Skeletal muscle tissue (tissue), 4 donors: ENCODE data around the gene POLR3E. TPM values are rescaled to one million over a fixed set of nuclear protein-coding genes. Genes with fewer than 3 reads are reported as not detected.

Experiments used
- H3K27ac ChIP-seq: one replicate; pipeline ENCODE4 v1.7.0; 2013; ENCODE audit warnings: mild to moderate bottlenecking, low read depth, low read length, inconsistent platforms
- H3K27me3 ChIP-seq, 3 donors: one replicate each; pipeline ENCODE4 v1.7.0; 2013; ENCODE audit warnings: low read length in 3 of 3; ENCODE audit not compliant: control insufficient read depth in 3 of 3, insufficient read depth in 3 of 3
- H3K36me3 ChIP-seq, 3 donors: one replicate each; pipeline ENCODE4 v1.7.0; 2013; ENCODE audit warnings: low read length in 3 of 3; ENCODE audit not compliant: control insufficient read depth in 3 of 3, insufficient read depth in 3 of 3
- H3K4me1 ChIP-seq, 3 donors: one replicate each; pipeline ENCODE4 v1.7.0; 2013; ENCODE audit warnings: low read length in 3 of 3, mild to moderate bottlenecking in 3 of 3; ENCODE audit not compliant: control insufficient read depth in 3 of 3, insufficient read depth in 3 of 3
- H3K4me3 ChIP-seq, 3 donors: one replicate each; pipeline ENCODE4 v1.7.0; 2013; ENCODE audit warnings: low read length in 3 of 3
- H3K9ac ChIP-seq, 3 donors: one replicate each; pipeline ENCODE4 v1.7.0; 2013; ENCODE audit warnings: low read length in 3 of 3, mild to moderate bottlenecking in 3 of 3, moderate library complexity in 2 of 3, low read depth in 1 of 3
- H3K9me3 ChIP-seq, 3 donors: one replicate each; pipeline ENCODE4 v1.7.0; 2013; ENCODE audit warnings: low read length in 3 of 3; ENCODE audit not compliant: control insufficient read depth in 3 of 3
- total RNA-seq: library from RNA; depleted of rRNA; stranded (reverse); fragments of >200 nt; gene quantifications from one replicate; pipeline ENCODE4 v1.2.3, GENCODE V29; 2014
- donor health status: Osteomylitis.

The POLR3E gene
- total RNA-seq, 1 donor from 2014 or later, result 22.4 TPM

- no peaks in the 10 kb centered on the region for H3K9me3 ChIP-seq
- H3K36me3 ChIP-seq, result peaks cover 45 to 55% (median 53%) of the 10 kb centered on the region in 3 donors
- no peaks in the 10 kb centered on the region for H3K27me3 ChIP-seq
- H3K4me1 ChIP-seq, result peaks cover 7 to 14% (median 11%) of the 10 kb centered on the region in 3 donors
- H3K27ac ChIP-seq, result no peak overlapping the region
- H3K4me3 ChIP-seq, result no peak overlapping the region
- no peak overlapping the region for H3K9ac ChIP-seq
Measured at GRCh38 chr16:22315979-22316378, 18.8 kb downstream of the POLR3E start.

DNA sequence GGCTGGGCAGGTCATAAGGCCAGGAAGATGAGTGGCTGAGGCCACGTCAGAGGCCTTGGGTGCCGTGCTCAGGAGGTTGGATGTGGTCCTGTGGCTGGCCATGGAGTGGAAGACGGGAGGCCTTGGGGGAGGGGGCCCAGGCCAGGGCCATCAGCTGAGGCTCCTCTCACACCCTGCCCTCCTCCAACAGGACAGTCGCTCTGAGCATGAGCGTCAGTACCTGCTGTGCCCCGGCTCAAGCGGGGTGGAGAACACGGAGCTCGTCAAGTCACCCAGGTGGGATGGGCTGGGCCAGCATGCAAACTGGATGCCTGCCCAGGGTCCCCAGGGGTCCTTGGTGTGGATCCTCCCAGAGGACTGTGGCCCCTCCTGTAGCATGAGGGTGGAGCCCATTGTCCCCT is 19.2 kb downstream of the POLR3E start:
- no peak overlapping the region for H3K27ac ChIP-seq
- H3K27me3 ChIP-seq, result no peaks in the 10 kb centered on the region
- H3K4me3 ChIP-seq, result no peak overlapping the region
- H3K36me3 ChIP-seq, result peaks cover 46 to 55% (median 50%) of the 10 kb centered on the region in 3 donors
- H3K9ac ChIP-seq, result no peak overlapping the region
- no peaks in the 10 kb centered on the region for H3K9me3 ChIP-seq
- peaks cover 7 to 15% (median 13%) of the 10 kb centered on the region in 3 donors for H3K4me1 ChIP-seq

GRCh38 chr16:22317001-22317530 is 19.9 kb downstream of the POLR3E start:
- Histone ChIP-seq H3K9ac (no peak overlapping the region), H3K4me1 (peaks cover 7 to 21% (median 20%) of the 10 kb centered on the region in 3 donors), H3K4me3 (no peak overlapping the region), H3K27ac (no peak overlapping the region), H3K36me3 (peaks cover 47 to 53% (median 50%) of the 10 kb centered on the region in 3 donors), H3K27me3 (no peaks in the 10 kb centered on the region), H3K9me3 (no peaks in the 10 kb centered on the region)

DNA sequence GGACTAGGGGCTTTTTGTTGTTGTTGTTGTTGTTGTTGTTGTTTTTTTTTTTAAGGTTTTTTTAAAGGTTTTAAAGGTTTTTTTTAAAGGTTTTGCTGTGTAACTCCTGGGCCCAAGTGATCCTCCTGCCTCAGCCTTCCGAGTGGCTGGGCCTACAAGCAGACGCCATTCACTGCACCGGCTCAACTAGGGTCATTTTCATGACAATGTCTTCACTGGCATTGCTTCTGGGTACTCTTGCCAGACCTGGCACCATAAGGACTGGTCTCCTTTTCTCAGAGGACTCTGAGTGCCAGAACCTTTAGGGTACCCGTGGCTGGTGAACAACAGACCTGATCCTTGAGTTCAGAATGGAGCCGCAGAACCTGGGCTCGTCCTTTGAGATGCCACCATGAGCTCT is 20.4 kb downstream of the POLR3E start:
- Histone ChIP-seq H3K4me3 (no peak overlapping the region), H3K9me3 (no peaks in the 10 kb centered on the region), H3K27me3 (no peaks in the 10 kb centered on the region), H3K36me3 (peaks cover 47 to 51% (median 49%) of the 10 kb centered on the region in 3 donors), H3K27ac (no peak overlapping the region), H3K4me1 (peaks cover 7 to 23% (median 22%) of the 10 kb centered on the region in 3 donors), H3K9ac (no peak overlapping the region)

- H3K9me3 ChIP-seq, result no peaks in the 10 kb centered on the region
- no peak overlapping the region for H3K9ac ChIP-seq
- no peak overlapping the region for H3K27ac ChIP-seq
- H3K27me3 ChIP-seq, result no peaks in the 10 kb centered on the region
- peaks cover 7 to 23% (median 22%) of the 10 kb centered on the region in 3 donors for H3K4me1 ChIP-seq
- peaks cover 42 to 45% (median 43%) of the 10 kb centered on the region in 3 donors for H3K36me3 ChIP-seq
- no peak overlapping the region for H3K4me3 ChIP-seq
Measured at GRCh38 chr16:22318690-22319358, 21.6 kb downstream of the POLR3E start.

- Histone ChIP-seq H3K4me3 (no peak overlapping the region), H3K36me3 (peaks cover 34 to 51% (median 47%) of the 10 kb centered on the region in 3 donors), H3K9me3 (no peaks in the 10 kb centered on the region), H3K27me3 (no peaks in the 10 kb centered on the region), H3K9ac (no peak overlapping the region), H3K4me1 (peaks cover 7 to 23% (median 15%) of the 10 kb centered on the region in 3 donors), H3K27ac (no peak overlapping the region)
Measured at GRCh38 chr16:22320572-22321339, 23.5 kb downstream of the POLR3E start.

DNA sequence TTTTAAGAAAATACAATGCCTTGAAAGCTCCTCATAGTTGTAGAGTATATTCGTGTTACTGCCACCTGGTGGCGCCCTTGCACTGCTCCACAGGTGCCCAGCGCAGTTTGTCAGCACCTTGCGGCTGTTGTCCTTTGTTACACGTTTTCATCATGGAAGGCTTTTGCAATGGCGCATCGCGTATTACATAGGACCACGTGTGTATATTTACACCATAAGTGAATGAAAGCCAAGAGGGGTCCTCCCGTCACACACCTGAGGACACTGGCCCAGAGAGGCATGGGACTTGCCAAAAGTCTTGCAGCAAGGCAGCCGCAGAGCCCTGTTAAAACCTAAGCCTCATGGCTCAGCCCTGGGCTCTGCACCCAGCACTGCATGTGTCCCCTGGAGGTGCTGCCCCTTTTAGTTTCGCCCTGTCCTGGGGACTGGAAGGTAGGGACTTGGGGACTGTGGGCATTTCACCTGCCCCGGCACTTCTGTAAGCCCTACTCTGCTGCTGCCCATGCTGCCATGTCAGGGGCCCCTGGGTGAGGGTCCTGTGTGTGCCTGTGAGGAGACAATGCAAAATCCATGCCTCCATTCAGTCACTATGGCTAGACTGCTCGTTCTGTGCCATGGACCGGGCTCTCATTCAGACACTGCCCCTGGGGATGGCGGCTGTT is 24.3 kb downstream of the POLR3E start:
- Histone ChIP-seq H3K36me3 (peaks cover 29 to 49% (median 44%) of the 10 kb centered on the region in 3 donors), H3K9me3 (no peaks in the 10 kb centered on the region), H3K27ac (no peak overlapping the region), H3K4me3 (no peak overlapping the region), H3K4me1 (peaks cover 7 to 23% (median 18%) of the 10 kb centered on the region in 3 donors), H3K9ac (peak overlapping the region in 1 of 3 donors; percentile 16), H3K27me3 (no peaks in the 10 kb centered on the region)

DNA sequence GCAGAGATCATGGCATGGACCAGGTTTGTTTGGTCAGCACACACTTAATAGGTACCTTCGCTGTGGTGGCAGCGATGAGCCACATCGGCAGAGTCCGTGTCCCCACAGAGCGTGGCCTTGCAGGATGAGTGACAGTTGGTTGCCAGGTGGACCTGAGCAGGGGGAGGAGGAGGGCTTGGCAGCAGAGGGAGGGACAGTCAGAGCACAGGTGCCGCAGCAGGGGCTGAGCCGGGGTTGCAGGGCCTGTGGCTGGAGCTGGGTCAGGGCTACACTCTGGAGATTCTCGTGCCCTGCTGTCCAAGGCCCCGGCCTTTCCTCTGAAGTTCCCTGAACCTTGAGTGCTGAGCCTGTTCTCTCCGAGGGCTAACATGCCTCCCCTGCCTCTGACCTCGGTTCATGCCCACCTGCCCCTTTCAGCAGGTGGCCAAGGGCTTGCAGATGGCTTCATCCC is 24.8 kb downstream of the POLR3E start:
- H3K27ac ChIP-seq, result no peak overlapping the region
- H3K36me3 ChIP-seq, result peaks cover 30 to 49% (median 45%) of the 10 kb centered on the region in 3 donors

GRCh38 chr16:22322741-22323140 is 25.5 kb downstream of the POLR3E start:
- Histone ChIP-seq H3K9ac (no peak overlapping the region), H3K4me3 (no peak overlapping the region), H3K9me3 (no peaks in the 10 kb centered on the region), H3K27ac (no peak overlapping the region), H3K4me1 (peaks cover 6 to 26% (median 19%) of the 10 kb centered on the region in 3 donors), H3K36me3 (peaks cover 34 to 48% (median 47%) of the 10 kb centered on the region in 3 donors), H3K27me3 (no peaks in the 10 kb centered on the region)

More for the DNA sequence above, 24.8 kb downstream of the POLR3E start:
- Histone ChIP-seq H3K4me3 (no peak overlapping the region), H3K9me3 (no peaks in the 10 kb centered on the region), H3K9ac (peak overlapping the region in 1 of 3 donors; percentile 16), H3K4me1 (peaks cover 7 to 28% (median 20%) of the 10 kb centered on the region in 3 donors), H3K27me3 (no peaks in the 10 kb centered on the region)
